ENCODE measurements around the gene PCDHB10.
"Not testable (repeated sequence)": the region's sequence is repeated elsewhere in the genome, so short reads cannot be mapped to it uniquely, and the experiment has no call there.

DNA sequence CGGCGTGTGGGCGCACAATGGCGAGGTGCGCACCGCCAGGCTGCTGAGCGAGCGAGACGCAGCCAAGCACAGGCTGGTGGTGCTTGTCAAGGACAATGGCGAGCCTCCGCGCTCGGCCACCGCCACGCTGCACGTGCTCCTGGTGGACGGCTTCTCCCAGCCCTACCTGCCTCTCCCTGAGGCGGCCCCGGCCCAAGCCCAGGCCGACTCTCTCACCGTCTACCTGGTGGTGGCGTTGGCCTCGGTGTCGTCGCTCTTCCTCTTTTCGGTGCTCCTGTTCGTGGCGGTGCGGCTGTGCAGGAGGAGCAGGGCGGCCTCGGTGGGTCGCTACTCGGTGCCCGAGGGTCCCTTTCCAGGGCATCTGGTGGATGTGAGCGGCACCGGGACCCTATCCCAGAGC, 40.1 kb upstream of the PCDHB10 start:
- TF ChIP-seq, protein P1, sequence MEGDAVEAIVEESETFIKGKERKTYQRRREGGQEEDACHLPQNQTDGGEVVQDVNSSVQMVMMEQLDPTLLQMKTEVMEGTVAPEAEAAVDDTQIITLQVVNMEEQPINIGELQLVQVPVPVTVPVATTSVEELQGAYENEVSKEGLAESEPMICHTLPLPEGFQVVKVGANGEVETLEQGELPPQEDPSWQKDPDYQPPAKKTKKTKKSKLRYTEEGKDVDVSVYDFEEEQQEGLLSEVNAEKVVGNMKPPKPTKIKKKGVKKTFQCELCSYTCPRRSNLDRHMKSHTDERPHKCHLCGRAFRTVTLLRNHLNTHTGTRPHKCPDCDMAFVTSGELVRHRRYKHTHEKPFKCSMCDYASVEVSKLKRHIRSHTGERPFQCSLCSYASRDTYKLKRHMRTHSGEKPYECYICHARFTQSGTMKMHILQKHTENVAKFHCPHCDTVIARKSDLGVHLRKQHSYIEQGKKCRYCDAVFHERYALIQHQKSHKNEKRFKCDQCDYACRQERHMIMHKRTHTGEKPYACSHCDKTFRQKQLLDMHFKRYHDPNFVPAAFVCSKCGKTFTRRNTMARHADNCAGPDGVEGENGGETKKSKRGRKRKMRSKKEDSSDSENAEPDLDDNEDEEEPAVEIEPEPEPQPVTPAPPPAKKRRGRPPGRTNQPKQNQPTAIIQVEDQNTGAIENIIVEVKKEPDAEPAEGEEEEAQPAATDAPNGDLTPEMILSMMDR (conservative IDR thresholded peaks at IDR 0.05 in 1 of 2, IDR thresholded peaks at IDR 0.05 in 1 of 2; ENCODE audit: extremely low read depth in 1 of 2, insufficient read depth in 1 of 2, low read depth in 1 of 2, low read length in 2 of 2) = not testable (repeated sequence)
- TF ChIP-seq EZH2 (IDR thresholded peaks at IDR 0.05; ENCODE audit: borderline replicate concordance, low read length) = not testable (repeated sequence)

Measured in mammary epithelial cell (primary cell).